Measurements from ENCODE around the gene SMS.

DNA sequence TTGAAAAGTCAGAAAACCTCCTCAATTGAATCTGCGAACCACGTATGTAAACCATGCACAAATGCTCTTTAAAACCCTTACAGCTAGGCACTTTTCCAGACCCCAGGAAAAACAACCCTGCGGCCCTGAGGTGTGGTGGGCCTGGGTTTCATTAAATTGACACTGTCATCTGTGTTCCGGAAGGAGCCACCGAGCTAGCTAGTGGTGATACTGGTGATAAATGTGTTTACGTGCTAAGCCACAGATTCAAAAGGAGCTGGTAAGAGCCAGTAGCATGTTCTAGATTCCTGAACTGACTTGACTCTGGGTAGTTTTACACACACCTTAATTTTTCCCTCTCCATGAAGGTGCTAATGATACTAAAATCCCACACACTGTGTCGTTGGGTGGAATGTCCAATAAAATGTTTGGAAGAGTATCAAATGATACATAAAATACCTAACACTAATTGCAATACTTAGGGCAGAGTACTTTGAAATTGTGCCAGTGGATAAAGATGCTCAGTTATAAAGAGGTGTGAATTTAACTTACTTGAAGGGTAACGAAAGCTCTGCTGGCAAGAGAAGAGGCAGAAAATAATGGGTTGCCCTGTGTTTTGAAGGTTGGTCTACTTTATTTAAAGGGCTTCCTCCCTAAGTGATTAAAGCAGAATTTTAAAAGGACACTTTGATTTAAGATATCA, 8.5 kb downstream of the SMS start:
- TF ChIP-seq, protein P1, sequence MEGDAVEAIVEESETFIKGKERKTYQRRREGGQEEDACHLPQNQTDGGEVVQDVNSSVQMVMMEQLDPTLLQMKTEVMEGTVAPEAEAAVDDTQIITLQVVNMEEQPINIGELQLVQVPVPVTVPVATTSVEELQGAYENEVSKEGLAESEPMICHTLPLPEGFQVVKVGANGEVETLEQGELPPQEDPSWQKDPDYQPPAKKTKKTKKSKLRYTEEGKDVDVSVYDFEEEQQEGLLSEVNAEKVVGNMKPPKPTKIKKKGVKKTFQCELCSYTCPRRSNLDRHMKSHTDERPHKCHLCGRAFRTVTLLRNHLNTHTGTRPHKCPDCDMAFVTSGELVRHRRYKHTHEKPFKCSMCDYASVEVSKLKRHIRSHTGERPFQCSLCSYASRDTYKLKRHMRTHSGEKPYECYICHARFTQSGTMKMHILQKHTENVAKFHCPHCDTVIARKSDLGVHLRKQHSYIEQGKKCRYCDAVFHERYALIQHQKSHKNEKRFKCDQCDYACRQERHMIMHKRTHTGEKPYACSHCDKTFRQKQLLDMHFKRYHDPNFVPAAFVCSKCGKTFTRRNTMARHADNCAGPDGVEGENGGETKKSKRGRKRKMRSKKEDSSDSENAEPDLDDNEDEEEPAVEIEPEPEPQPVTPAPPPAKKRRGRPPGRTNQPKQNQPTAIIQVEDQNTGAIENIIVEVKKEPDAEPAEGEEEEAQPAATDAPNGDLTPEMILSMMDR (IDR thresholded peaks at IDR 0.05) = no peak
- TF ChIP-seq POLR2A (IDR thresholded peaks at IDR 0.05) = no peak

All from uterus (tissue), 2 donors.